ENCODE data around the gene SLC15A1. TPM values are rescaled to one million over a fixed set of nuclear protein-coding genes. Genes with fewer than 3 reads are reported as not detected.

Gene SLC15A1
- total RNA-seq, 4 donors from 2014 or later, result not detected

DNA sequence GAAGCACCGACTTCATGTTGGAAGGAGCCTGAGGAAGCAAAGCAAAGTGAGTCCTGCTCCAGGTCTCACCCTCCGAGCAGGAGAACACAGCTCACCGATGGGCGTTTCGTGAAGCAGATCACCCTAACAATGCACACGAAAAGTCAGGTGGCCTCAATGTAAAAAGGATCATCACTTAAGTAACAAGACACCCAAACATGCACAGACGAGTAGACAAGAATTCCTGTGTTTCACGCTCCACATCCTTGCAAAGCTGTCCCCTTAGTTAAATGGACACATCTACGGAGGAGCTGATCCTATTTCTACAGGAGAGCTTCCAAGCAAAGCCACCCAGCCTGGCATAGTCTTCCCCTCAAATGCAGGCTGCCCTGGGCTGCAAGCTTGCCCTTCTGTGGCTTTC, 66.2 kb downstream of the SLC15A1 start:
- TF ChIP-seq, protein P1, sequence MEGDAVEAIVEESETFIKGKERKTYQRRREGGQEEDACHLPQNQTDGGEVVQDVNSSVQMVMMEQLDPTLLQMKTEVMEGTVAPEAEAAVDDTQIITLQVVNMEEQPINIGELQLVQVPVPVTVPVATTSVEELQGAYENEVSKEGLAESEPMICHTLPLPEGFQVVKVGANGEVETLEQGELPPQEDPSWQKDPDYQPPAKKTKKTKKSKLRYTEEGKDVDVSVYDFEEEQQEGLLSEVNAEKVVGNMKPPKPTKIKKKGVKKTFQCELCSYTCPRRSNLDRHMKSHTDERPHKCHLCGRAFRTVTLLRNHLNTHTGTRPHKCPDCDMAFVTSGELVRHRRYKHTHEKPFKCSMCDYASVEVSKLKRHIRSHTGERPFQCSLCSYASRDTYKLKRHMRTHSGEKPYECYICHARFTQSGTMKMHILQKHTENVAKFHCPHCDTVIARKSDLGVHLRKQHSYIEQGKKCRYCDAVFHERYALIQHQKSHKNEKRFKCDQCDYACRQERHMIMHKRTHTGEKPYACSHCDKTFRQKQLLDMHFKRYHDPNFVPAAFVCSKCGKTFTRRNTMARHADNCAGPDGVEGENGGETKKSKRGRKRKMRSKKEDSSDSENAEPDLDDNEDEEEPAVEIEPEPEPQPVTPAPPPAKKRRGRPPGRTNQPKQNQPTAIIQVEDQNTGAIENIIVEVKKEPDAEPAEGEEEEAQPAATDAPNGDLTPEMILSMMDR (IDR thresholded peaks at IDR 0.05; ENCODE audit: low read depth), result no peak

DNA sequence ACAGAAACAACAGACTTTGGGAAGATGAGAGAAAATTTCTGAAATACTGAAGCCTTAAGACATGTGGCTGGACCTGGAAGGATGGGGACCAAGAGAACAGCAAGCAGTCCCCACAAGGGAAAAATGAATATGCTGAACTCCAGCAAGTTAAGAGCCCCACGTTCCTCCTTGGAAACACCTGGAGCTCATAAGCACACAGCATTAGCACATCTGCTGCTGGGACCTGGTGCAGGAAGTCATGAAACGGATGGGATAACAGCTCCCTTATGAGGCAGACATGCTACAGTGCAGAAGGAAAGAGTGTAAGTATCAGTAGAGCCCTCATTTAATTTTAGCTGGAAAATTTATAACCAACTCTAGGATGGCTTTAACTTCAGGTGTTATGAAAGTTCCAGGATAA, 67.3 kb downstream of the SLC15A1 start:
- TF ChIP-seq, protein P1 (IDR thresholded peaks at IDR 0.05; ENCODE audit: low read depth), result no peak

DNA sequence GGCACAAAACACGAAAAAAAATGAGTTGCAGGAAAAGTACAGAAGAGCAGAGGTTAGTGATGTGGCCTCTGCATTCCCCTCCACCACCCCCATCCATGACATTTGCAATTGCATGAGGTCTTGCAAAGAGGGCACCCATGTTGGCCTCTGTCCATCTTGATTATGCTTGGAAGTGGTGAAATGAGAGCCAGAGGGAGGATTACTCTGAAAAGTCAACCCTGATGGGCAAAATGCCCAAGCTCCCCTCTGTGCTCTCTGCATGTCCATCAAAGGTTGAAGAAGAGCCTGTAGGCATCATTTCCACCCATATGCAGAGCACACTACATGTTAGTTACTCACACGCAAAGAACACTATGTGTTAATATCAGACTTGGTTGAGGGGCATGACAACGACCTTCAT, 71.4 kb downstream of the SLC15A1 start:
- TF ChIP-seq, protein P1 (IDR thresholded peaks at IDR 0.05; ENCODE audit: low read depth), result no peak

DNA sequence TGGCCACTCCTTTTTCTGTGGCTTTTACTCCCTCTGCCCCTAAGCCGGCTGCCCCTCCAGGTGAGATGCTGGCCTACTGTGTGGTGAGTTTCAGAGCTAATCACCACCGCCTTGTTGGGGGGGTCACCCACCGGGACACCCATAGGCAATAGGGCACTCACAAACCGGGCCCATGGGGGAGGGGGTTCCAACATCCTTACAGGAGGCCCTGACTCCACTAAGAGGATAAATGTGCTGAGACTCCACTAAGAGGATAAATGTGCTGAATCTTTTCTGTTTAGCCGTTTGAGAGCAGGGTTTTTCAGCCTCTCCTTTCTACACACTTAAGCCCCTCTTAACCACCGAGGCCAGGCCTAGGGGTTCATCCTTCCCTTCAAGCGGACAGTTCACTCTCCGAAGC, 73.7 kb downstream of the SLC15A1 start:
- TF ChIP-seq, protein P1 (IDR thresholded peaks at IDR 0.05; ENCODE audit: low read depth), result no peak

DNA sequence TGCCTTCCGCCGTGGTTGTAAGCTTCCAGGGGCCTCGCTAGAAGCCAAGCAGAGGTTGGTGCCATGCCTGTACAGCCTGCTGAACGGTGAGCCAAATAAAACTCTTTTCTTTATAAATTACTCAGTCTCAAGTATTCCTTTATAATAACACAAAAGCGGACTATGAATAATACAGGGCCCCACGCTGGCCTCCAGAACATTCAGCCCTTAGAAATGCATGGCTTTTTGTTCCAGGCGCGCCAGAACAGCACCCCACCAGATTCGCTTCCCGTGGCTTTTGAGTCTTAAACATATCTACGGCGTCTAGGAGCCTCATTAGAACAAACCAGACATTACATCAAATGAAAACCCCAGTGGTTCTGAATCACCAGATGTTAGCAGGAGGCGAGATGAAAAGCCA, 75.1 kb downstream of the SLC15A1 start:
- TF ChIP-seq, protein P1 (IDR thresholded peaks at IDR 0.05; ENCODE audit: low read depth), result no peak

DNA sequence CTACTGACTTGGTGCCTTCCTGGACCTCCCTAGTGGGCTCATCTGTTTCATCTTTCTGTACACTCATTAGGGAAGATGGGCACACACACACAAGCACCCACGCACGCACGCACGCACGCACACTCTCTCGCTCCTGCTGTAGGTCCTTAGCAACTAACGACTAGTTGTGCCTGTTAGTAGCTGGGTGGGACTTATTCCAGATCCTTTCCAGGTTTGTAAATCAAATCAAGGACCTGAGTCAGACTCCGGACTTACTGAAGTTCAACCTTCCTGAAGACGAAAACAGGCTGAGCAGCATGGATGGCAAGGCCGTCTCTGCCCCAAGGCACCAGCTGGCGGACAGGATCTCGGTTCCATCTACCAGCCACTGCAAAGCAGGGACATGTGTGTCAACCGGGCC, 76.2 kb downstream of the SLC15A1 start:
- TF ChIP-seq, protein P1 (IDR thresholded peaks at IDR 0.05; ENCODE audit: low read depth), result no peak

DNA sequence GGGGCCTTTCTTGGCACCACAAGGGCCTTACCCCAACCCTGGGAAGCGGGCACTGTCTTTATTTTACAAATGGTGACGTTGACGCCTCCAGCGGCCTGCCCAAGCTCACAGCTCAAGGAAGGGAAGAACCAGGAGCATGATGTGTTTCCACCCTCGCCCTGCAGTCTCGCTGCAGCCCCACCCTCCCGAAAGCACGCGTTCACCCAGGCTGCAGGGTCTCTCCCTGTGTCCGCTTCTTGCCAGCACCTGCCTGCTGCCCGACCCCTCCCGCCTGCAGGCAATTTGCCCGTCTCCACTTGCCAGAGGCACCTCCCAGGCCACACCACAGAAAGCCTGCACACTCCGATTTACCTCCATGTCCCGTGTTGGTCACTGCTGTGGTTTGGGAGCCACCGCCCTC, 76.6 kb downstream of the SLC15A1 start:
- TF ChIP-seq, protein P1 (IDR thresholded peaks at IDR 0.05; ENCODE audit: low read depth), result no peak

All from subcutaneous adipose tissue (tissue), 4 donors.